ENCODE results near the gene NFIA.
"Not testable (repeated sequence)": the region's sequence is repeated elsewhere in the genome, so short reads cannot be mapped to it uniquely, and the experiment has no call there.

Gene NFIA

DNA sequence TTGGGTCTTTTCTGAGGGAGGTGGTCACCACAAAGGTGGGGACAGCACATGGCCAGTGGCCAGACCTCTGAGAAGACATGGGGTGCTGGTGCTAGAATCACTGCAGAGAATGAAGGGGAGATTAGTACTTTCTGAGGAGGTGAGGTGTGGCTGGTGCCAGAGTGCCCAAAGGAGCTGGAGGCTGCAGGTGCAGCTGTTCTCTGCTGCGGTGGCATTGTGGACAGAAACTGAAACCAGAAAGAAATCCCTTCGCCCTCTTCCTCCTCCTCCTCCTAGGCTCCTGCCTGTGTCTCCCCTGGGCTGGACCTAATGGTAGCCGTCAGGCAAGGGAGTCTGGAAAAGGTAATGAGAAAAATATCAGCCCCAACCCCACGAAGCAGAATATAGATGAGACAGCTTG, 380.9 kb downstream of the NFIA start:
- Mint-ChIP-seq H3K9me3 (no peaks in the 10 kb centered on the region), H3K27me3 (no peaks in the 10 kb centered on the region)

DNA sequence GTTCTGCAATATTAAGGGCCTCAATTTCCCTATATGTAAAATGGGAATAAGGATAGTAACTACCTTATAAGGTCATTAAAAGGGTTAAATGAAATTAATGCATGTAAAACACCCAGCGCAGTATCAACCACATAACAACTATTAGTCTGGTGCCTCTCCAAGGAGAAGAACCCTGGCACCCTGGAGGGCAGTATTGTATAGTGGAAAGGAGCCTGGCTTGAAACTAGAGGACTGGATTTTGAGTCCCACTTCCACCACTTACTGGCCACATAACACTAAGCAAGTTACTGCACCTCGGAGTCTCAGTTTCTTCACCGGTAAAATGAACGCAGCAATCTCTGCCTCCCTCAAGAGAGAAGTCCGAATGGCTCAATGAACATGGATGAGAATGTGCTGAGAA, 385.5 kb downstream of the NFIA start:
- not testable (repeated sequence) for H3K36me3 Mint-ChIP-seq (ENCODE audit: low read depth); H3K27ac Mint-ChIP-seq; H3K4me1 Mint-ChIP-seq (ENCODE audit: low read depth); H3K4me3 Mint-ChIP-seq; H3K9me3 Mint-ChIP-seq; H3K27me3 Mint-ChIP-seq

More for the DNA sequence above, 380.9 kb downstream of the NFIA start:
- Mint-ChIP-seq H3K4me1 (ENCODE audit: low read depth) (no peaks in the 10 kb centered on the region), H3K4me3 (no peak overlapping the region), H3K36me3 (ENCODE audit: low read depth) (no peaks in the 10 kb centered on the region), H3K27ac (no peak overlapping the region)

DNA sequence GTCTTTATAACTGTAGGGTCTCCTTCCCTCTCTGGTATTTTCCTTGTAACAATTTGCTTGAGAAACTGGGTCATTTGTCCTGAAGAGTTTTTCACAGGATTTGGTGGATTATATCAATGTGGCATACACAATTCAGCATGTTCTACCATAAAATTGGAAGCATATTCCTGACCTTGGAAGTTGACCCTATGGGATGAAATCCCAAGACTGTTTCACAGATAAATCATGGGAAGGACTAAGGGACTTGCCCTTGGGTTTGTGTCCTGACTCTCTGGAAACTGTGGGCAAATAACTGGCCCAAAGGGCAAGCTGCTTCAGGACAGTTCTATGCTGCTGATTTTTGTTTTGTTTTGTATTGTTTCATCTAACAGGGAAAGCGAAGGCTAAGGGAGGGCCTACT, 387.0 kb downstream of the NFIA start:
- no peak overlapping the region for H3K4me3 Mint-ChIP-seq
- no peaks in the 10 kb centered on the region for H3K27me3 Mint-ChIP-seq

DNA sequence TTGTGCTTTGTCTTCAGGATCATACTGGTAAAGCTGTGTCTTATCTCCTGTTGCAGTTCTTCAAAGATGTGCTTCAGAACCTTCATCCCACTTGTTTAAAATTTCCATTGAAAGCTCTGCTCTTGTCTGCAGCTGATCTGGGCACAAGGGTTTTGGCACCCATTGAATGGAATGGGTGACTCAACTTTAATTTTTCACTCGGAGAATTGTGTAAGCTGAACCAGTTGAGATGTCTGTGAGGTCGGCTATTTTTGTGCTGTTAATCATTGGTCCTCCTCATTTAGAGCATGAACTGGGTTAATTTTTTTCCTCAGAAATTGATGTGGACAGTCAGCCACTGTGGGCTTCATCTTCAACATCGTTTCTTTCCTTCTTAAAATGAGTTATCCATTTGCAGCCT, 390.5 kb downstream of the NFIA start:
- Mint-ChIP-seq H3K9me3 (no peaks in the 10 kb centered on the region), H3K4me3 (no peak overlapping the region), H3K36me3 (ENCODE audit: low read depth) (no peaks in the 10 kb centered on the region), H3K27me3 (peaks cover 6% of the 10 kb centered on the region), H3K27ac (no peak overlapping the region), H3K4me1 (ENCODE audit: low read depth) (no peaks in the 10 kb centered on the region)

More for the DNA sequence above, 387.0 kb downstream of the NFIA start:
- Mint-ChIP-seq H3K9me3 (no peaks in the 10 kb centered on the region), H3K36me3 (ENCODE audit: low read depth) (no peaks in the 10 kb centered on the region), H3K27ac (no peak overlapping the region), H3K4me1 (ENCODE audit: low read depth) (no peaks in the 10 kb centered on the region)

DNA sequence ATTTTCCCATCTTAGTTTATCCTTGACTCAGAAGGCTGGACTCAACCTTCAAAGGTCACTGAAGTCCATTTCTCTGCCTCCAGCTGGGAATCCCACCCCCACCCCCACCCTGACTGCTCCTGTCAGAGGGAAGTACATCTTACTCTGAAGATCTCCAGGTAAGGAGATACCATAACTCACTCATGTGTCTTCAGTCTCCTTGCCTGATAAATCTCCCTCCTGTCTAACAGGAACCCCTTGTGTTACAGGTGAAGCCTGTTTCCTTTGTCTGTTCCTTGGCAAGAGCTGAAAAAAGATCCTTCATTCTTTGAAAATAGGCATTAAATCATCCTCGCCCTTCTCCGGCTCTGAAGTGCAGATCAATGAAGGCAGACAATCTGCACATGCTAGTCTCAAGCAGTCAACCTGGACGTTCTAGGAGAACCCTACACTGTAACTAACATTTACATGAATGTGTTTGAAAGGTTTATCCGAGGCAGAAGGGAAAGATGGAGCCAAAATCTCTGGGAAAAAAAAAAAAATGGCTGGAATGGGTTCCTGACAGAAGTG, 392.0 kb downstream of the NFIA start:
- Mint-ChIP-seq H3K4me3 (no peak overlapping the region), H3K27ac (no peak overlapping the region), H3K36me3 (ENCODE audit: low read depth) (no peaks in the 10 kb centered on the region), H3K9me3 (no peaks in the 10 kb centered on the region), H3K27me3 (peaks cover 7% of the 10 kb centered on the region), H3K4me1 (ENCODE audit: low read depth) (no peaks in the 10 kb centered on the region)

DNA sequence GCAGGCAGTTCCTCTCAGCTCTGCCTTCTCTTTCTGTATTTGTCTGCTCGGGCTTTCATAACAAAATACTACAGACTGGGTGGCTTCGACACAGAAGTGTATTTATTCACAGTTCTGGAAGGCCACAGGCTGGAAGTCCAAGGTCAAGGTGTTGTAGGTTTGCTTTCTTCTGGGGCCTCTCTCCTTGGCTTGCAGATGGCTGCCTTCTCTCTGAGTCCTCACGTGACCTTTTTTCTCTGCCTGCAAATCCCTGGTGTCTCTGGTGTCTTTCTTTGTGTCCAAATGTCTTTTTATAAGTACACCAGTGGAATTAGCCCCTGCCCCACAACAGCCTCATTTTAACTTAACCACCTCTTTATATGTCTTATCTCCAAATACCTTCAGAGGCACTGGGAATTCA, 392.6 kb downstream of the NFIA start:
- peaks cover 7% of the 10 kb centered on the region for H3K27me3 Mint-ChIP-seq

DNA sequence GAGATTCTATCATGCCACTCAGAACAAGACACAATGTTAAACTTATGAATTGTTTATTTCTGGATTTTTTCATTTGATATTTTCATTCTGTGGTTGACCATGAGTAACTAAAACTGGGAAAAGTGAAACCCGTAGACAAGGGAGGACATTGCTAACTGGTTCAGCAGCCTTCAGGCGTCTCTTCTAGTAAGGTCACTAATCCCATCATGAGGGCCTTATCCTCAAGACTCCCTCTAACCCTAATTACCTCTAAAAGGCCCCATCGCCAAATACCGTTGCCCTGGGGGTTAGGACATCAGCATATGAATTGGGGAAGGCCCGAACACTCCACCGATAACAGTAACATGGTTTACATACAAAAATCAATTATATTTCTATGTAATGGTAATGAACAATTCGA, 394.9 kb downstream of the NFIA start:
- H3K4me3 Mint-ChIP-seq: no peak overlapping the region
- H3K27me3 Mint-ChIP-seq: peaks cover 14% of the 10 kb centered on the region
- no peak overlapping the region for H3K27ac Mint-ChIP-seq
- H3K36me3 Mint-ChIP-seq (ENCODE audit: low read depth): no peaks in the 10 kb centered on the region
- no peaks in the 10 kb centered on the region for H3K4me1 Mint-ChIP-seq (ENCODE audit: low read depth)
- H3K9me3 Mint-ChIP-seq: no peaks in the 10 kb centered on the region

More for the DNA sequence above, 392.6 kb downstream of the NFIA start:
- Mint-ChIP-seq H3K4me3 (no peak overlapping the region), H3K9me3 (no peaks in the 10 kb centered on the region), H3K36me3 (ENCODE audit: low read depth) (no peaks in the 10 kb centered on the region), H3K4me1 (ENCODE audit: low read depth) (no peaks in the 10 kb centered on the region), H3K27ac (no peak overlapping the region)

DNA sequence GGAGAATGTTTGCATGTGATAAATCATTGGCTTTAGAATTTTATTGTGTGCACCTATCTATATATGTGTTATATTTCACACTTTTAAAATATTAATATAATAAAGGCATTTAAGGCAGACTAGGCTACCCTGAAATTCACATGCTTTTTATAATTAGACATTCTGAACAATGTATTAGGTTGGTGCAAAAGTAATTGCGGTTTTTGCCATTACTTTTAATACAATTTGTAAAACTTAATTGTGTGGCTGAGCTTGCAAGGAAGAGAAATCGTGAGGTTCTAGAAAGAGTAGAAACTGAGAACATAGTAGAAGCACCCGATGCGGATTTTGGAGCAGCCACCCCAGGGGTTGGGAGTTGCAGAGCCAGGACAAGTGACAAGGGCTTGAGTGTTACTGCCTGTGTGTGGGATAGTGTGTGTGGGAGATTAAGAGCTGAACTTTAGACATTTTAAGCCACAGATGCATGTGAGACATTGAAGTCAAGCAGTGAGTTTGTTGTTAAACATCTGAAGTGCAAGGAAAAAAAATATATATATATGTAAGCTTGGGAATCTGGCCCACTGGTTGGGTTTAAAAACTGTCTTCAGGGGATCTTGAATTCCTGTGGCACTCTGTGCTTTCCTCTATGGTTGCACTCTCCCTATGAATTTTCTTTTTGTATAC, 398.0 kb downstream of the NFIA start:
- Mint-ChIP-seq H3K4me1 (ENCODE audit: low read depth) (no peaks in the 10 kb centered on the region), H3K27me3 (peaks cover 14% of the 10 kb centered on the region), H3K36me3 (ENCODE audit: low read depth) (no peaks in the 10 kb centered on the region), H3K9me3 (no peaks in the 10 kb centered on the region), H3K4me3 (no peak overlapping the region), H3K27ac (peak overlapping the region; percentile 4)

DNA sequence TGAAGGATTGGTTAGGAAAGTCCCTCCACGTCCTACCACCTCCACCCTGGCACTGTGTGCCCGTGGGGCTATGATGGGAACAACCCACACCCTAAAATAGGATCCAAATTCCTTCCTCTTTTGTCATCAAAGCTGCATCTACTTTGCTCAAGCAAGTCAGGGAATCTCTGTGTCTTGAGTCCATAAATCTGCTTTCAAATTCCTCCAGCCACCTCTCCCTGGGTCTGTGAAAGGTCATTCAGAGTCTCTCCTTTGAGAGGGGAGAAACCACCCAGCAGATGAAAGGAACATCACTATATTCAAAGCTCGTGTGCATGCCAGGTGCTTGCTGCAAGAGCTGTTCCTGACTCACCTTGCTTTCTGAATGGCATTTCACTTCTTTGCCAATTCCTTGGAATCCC, 399.0 kb downstream of the NFIA start:
- no peak overlapping the region for H3K27ac Mint-ChIP-seq
- no peak overlapping the region for H3K4me3 Mint-ChIP-seq
- no peaks in the 10 kb centered on the region for H3K9me3 Mint-ChIP-seq
- no peaks in the 10 kb centered on the region for H3K4me1 Mint-ChIP-seq (ENCODE audit: low read depth)
- peaks cover 11% of the 10 kb centered on the region for H3K27me3 Mint-ChIP-seq
- H3K36me3 Mint-ChIP-seq (ENCODE audit: low read depth): no peaks in the 10 kb centered on the region

DNA sequence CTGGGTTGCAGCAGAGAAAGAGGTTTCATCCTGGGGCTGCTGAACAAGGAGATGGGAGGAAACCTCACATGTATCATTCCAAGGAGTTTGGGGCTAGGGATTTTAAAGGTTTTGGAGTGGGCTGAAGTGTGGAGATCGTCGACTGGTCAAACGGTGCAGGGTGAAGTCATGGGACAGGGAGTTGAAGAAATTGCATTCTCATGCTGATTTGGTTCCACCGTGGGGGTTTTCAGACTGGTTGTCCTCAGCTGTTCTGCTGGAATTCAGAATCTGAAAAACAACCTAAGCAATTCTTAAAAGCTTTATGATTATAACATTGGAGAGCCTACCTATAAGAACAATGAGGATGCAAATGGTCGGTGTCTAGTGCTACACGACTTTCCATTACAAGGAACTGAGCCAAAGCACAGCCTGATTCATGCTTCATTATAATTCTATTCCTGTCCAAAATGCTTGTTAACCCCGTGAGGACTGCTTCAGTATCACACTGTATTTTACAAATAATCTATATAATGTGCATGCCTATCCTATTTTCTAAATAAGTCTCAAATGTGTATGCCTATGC, 399.9 kb downstream of the NFIA start:
- Mint-ChIP-seq H3K4me3 (no peak overlapping the region), H3K27ac (no peak overlapping the region), H3K9me3 (no peaks in the 10 kb centered on the region), H3K27me3 (peaks cover 11% of the 10 kb centered on the region), H3K4me1 (ENCODE audit: low read depth) (no peaks in the 10 kb centered on the region), H3K36me3 (ENCODE audit: low read depth) (no peaks in the 10 kb centered on the region)

DNA sequence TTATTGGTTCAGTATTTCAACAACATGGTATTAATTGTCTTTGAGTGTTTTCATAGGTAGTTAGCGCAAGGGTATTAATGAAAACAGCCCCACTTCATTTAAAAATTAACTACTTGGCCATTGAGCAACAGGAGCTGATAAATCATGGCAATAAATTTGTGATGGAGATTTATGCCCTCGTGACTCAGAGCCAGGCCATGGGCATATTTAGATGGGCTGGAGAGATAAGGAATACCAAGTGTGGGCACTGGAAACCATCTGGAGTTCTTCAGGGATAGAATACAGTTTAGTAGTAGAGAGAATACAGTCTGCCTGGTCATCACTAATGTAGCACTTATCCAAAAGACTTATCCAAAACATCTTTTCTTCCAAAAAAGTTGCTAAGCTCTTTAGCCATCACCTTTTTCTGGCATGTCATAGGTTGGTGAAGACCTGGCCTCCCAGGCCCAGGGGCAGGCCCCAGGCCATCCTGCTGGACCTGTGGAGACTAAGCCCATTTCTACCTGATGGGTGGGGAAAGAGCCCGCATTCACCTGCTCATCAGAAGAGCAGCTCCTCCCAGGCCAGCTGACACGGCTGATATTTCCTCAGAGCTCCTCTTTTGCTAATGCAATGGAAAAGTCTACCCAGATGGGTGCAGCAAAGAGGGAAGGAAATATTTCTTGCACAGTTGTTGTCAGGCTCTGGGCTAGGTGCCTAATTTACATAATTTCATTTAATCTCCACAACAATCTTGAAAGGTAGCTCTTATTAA, 404.6 kb downstream of the NFIA start:
- H3K36me3 Mint-ChIP-seq (ENCODE audit: low read depth): no peaks in the 10 kb centered on the region
- no peak overlapping the region for H3K27ac Mint-ChIP-seq
- H3K9me3 Mint-ChIP-seq: no peaks in the 10 kb centered on the region
- peaks cover 3% of the 10 kb centered on the region for H3K27me3 Mint-ChIP-seq
- H3K4me1 Mint-ChIP-seq (ENCODE audit: low read depth): no peaks in the 10 kb centered on the region
- H3K4me3 Mint-ChIP-seq: no peak overlapping the region

DNA sequence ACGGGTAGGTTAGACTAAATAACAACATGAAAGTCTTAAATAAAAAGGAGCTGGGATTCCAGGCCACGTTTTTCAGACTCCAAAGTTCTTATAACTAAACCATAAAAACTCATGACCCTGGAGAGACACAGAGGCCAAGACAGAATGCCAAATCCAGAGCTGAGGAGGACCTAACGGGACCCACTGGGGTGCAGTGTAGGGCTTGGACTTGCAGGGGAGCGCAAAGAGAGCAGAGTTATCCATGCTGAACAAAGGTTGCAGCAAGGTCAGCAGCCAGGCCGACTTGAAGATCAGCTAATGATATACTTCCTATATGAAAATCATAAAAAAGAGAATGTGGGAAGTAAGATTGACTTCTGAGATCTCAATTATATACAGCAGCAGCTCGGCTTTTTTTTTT, 405.4 kb downstream of the NFIA start:
- no peaks in the 10 kb centered on the region for H3K4me1 Mint-ChIP-seq (ENCODE audit: low read depth)
- no peaks in the 10 kb centered on the region for H3K9me3 Mint-ChIP-seq
- no peak overlapping the region for H3K27ac Mint-ChIP-seq
- no peaks in the 10 kb centered on the region for H3K36me3 Mint-ChIP-seq (ENCODE audit: low read depth)
- H3K27me3 Mint-ChIP-seq: no peaks in the 10 kb centered on the region
- H3K4me3 Mint-ChIP-seq: no peak overlapping the region

DNA sequence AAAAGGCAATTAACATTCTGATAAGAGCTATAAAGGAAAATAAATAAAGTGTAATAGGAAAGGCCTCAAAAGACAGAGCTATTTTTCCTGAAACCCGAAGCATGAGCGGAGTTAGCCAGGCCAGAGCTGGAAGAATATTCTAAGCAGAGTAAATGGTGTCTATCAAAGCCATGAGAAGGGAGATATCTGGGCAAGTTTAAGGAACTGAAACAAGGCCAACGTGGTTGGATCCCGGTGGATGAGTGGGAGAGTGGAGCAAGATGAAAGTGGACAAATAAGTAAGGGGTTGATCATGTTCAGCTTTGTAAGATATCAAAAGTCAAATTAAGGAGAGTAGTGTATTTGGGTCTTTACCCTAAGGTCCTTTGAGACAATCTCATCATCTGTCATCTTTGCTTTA, 408.6 kb downstream of the NFIA start:
- H3K4me3 Mint-ChIP-seq: no peak overlapping the region
- no peaks in the 10 kb centered on the region for H3K36me3 Mint-ChIP-seq (ENCODE audit: low read depth)
- no peaks in the 10 kb centered on the region for H3K9me3 Mint-ChIP-seq
- no peaks in the 10 kb centered on the region for H3K4me1 Mint-ChIP-seq (ENCODE audit: low read depth)
- no peaks in the 10 kb centered on the region for H3K27me3 Mint-ChIP-seq
- no peak overlapping the region for H3K27ac Mint-ChIP-seq

DNA sequence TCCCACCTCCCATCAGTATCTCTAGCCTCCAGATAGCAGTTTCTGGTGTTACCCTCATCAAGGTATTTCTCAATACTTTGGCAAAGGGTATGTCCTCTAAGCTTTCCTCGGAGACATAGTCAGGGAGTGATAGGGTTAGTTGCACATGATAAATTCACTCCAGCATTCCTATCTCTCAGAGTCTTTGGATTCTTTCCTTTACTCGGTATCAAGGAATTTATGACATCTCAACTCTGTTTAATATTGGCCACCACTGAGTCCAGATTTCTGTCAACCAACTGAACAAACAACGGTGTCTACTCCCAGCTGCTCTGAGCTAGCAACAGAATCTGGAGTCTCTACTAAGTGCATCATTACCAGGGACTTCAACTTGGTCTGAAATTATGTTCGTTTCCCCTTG, 409.1 kb downstream of the NFIA start:
- Mint-ChIP-seq H3K9me3 (no peaks in the 10 kb centered on the region), H3K27ac (no peak overlapping the region), H3K36me3 (ENCODE audit: low read depth) (no peaks in the 10 kb centered on the region), H3K4me1 (ENCODE audit: low read depth) (no peaks in the 10 kb centered on the region), H3K27me3 (no peaks in the 10 kb centered on the region), H3K4me3 (no peak overlapping the region)

DNA sequence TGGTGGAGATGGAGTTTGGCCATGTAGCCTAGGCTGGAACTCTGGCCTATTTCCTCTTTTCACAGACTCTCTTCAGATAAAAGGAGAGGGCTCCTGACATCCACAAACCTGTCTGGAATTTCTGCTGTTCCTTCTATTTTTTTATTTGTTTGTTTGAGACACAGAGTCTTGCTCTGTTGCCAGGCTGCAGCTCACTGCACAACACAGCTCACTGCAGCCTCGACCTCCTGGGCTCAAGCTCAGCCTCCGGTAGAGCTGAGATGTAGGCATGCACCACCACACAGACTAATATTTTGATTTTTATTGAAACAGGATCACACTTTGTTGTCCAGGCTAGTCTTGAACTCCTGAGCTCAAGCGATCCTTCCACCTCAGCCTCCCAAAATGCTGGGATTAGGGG, 411.6 kb downstream of the NFIA start:
- H3K9me3 Mint-ChIP-seq: no peaks in the 10 kb centered on the region

More for the DNA sequence above, 411.6 kb downstream of the NFIA start:
- Mint-ChIP-seq H3K27me3 (no peaks in the 10 kb centered on the region), H3K4me1 (ENCODE audit: low read depth) (no peaks in the 10 kb centered on the region), H3K4me3 (no peak overlapping the region), H3K36me3 (ENCODE audit: low read depth) (no peaks in the 10 kb centered on the region), H3K27ac (no peak overlapping the region)

All from stimulated activated naive CD8-positive, alpha-beta T cell treated with anti-CD3 and anti-CD28 coated beads, Interleukin-15, Interleukin-2, amounts not matched to agents 100 ng/mL and 50 ng/mL, for 24 hours (primary cell).